Measurements from ENCODE around the gene ZSWIM5.
"Not testable (repeated sequence)": the region's sequence is repeated elsewhere in the genome, so short reads cannot be mapped to it uniquely, and the experiment has no call there.

Gene ZSWIM5

GRCh38 chr1:45079533-45079932 lies 126.9 kb downstream of the ZSWIM5 start:
- DNase-seq = no peak

- DNase-seq = not testable (repeated sequence)
These were observed 129.4 kb downstream of the ZSWIM5 start for GRCh38 chr1:45076959-45077358.

DNA sequence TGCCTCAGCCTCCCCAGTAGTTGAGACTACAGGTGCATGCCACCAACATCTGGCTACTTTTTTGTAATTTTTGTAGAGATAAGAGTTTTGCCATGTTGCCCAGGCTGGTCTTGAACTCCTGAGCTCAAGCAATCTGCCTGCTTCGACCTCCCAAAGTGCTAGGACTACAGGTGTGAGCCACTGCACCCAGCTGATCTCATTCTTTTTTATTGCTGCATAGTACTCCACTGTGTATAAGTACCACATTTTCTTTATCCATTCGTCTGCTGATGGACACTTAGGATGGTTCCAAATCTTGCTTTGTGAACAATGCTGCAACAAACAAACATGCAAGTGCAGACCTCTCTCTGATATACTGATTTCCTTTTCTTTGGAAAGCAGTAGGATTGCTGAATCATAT lies 134.8 kb downstream of the ZSWIM5 start:
- DNase-seq = no peak

DNA sequence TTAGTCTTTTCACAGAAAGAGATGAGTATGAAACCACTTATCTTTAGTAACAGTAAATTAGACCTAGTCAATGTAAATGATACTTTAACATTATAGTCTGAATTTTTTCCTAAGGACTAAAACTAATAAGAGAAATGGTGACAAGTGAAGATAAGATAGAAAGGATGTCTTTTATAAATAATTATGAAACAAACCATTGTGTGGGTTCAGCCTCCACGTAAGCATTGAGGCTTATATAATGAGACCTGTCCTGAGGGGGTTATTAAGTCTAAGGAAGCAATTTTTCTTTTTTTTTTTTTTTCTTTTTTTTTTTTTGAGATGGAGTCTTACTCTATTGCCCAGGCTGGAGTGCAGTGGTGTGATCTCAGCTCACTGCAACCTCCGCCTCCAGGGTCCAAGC lies 138.6 kb downstream of the ZSWIM5 start:
- DNase-seq = no peak

DNA sequence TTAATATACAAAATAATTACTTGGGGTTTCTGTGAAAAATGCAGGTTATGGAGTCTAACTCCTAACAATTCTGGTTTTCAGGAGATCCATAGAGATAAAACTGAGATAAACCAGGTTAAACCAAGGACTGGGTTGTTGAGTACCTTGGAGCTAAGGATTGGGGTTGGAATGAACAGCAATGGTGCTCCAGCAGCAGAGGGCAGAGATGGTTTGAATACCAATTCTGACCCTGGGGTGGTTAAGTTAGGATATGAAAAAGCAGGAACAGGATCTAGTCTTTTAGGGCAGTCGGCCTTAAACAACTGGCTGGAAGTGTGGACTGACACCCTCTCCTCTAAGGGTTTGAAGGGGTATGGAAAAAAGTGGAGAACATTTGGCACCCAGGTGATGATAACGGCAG lies 141.3 kb downstream of the ZSWIM5 start:
- no peak for DNase-seq

- not testable (repeated sequence) for DNase-seq
These were observed 143.9 kb downstream of the ZSWIM5 start for GRCh38 chr1:45062463-45062862.

DNA sequence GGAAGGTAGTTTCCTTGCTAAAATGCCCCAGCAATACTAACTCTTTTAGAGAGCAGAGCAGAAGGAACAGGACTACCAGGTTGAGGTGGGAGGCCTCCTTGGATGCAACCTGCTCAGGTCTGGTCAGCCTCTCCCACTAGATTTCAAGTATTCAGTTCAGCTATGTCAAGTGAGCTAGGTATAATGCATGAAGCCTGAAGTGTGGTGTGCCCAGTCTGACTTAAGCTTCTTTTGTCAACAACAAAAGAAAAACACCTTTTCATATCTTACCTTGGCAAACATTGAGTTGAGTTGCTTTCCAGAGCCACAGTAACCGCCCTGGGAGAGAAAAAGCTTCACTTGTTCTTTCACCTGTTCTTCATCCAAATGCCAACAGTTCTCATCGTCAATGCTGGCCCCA lies 146.6 kb downstream of the ZSWIM5 start:
- DNase-seq = no peak

- DNase-seq = no peak
These were observed 148.9 kb downstream of the ZSWIM5 start for GRCh38 chr1:45057542-45057941.

DNA sequence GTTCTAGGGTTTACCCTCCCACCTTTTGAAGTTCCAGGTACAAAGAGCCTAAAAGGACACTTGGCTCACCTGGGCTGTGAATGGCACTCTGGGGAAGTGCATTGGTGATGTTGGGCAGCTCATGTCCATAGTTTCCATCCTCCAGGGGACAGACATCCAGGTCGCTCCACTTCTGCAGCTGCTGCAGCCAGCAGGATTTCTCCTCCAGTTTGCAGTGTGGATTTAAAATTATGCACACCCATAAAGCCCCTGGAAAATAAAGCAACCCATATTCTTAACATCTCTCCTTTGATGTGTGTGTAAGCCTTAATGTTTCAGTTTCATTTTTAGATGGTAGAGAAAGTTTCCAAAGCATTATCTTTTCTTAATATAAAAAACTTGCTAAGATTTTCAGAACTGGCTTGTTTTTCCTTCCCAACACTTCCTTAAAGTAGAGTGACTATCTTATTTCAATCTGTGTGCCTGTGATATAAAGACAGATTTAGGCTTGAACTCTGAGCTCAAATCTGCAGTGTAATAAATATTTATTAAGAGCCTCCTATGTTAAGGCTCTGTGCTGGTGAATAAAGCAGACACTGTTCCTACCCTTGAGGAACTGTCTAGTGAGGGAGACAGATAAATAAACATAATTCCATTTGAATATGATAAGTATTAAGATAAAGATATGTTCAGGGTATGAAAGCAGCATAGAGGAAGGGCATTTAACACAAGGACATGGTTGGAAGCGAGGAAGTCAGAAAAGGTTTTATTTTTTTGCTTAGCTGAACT lies 155.2 kb downstream of the ZSWIM5 start:
- no peak for DNase-seq

- DNase-seq = no peak
These were observed 159.4 kb downstream of the ZSWIM5 start for GRCh38 chr1:45047032-45047431.

DNA sequence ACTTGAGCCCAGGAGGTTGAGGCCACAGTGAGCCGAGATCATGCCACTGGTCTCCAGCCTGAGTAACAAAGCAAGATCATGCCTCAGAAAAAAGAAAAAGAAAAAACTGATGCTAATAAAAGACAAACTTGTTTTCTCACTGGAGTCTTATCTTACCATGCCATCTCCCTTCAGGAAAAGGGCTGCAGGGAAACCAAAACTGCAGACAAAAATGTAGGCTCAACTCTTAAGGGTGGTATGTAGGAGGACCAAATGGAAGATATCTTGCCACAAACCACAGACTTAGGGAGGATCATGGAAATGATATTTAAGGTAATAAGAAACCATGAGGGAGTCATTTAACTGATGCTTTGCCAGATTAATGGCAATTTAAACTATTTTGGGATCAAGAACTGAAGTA lies 161.5 kb downstream of the ZSWIM5 start:
- no peak for DNase-seq

- DNase-seq = no peak
These were observed 163.3 kb downstream of the ZSWIM5 start for GRCh38 chr1:45043094-45043493.

DNA sequence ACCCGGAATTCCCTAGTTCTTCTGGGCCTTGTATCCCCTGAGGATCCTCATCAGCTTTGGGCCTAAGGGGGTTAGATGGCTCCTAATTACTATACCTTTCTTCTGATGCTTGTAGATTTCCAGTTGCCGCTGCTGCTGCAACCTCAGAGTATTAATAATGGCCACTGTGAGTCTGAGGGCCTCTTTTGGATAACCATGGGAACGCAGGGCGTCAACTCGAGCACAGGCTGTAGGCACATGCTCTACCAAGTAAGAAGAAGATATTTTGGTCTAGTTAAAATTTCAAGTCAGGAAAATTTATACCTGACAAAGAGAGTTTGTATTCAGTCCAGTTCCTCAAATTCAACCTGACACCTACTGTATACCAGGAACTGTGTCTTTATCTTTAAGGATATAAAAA lies 166.1 kb downstream of the ZSWIM5 start:
- no peak for DNase-seq

DNA sequence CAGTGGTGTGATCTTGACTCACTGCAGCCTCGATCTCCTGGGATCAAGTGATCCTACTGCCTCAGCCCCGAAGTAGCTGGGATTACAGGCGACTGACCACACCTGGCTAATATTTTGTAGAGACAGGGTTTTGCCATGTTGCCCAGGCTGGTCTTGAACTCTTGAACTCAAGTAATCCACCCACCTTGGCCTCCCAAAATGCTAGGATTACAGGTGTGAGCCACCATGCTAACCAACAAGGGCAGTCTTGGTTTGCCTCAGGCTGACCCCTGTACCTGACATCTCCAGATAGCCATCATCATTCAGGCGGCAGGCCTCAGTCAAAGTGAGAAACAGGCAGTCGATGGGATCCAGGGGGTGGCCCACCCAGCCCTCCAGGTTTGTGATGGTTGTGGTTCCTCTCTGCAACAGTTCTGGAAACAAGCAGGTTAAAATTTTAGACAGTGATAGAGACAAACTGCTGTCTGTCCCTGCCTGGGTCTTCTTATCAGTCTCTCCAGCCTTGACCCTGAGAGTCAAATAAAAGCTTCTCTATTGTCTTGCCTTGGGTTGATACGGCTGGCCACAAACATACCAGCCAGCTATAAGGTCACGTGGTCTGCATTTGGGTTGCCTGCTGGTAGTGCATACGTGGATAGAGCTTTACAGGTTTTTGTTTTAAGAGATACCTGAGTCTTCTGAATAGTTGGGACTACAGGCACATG lies 167.6 kb downstream of the ZSWIM5 start:
- DNase-seq = no peak

DNA sequence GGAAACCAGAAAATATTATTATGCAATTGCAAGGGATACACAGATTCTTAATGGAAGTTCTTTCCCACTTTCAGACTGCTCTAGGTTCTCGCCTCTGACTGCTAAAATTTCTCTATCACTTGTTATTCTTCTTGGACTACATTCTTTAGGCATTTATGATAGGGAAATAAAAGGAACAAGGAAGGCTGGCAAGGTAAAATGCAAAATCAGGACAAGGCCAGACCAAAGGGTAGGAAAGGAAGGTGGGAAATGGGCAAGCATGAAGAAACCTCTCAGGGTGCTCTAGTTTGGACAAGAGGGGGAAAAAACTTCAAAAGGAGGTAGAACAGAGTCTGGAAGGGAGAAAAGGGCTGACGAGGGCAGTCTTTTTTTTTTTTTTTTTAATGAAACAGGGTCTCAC lies 168.2 kb downstream of the ZSWIM5 start:
- no peak for DNase-seq

- DNase-seq = no peak
These were observed 168.9 kb downstream of the ZSWIM5 start for GRCh38 chr1:45037456-45037855.

GRCh38 chr1:45035631-45036301 lies 170.6 kb downstream of the ZSWIM5 start:
- DNase-seq = no peak

DNA sequence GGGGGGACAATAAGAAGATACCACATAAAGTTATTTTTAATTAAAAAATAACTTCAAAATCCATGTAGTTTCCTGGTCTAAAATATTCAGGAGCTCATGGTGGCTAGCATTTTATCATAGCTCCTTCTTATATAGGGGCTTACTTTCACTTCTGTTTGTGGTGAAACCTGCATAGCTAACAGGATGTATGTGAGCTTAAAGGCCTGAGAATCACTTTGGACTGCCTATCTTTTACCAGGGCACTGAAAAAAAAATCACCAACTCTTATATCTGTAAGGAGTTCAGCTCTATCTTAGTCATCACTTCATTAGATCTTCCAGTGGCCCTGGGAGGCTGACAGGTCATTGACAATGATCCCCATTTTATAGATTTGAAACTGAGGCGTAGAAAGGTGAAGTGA lies 173.0 kb downstream of the ZSWIM5 start:
- no peak for DNase-seq

DNA sequence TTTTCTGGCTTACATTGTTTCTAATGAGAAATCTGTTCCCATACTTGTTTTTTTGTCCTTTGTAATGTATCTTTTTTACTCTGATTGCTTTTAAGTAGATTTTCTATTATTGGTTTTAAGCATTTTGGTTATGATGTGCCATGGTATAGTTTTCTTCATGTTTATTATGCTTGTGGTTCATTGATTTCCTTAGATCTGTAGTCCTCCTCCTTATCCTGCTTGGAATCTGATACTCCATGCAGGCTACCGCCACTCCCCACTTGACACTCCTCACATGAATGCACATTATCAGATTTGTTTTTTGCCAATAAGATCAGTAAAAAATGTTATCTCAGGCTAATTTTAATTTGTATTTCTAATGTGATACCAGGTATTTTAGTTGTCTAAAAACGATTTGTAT lies 173.6 kb downstream of the ZSWIM5 start:
- DNase-seq = no peak

DNA sequence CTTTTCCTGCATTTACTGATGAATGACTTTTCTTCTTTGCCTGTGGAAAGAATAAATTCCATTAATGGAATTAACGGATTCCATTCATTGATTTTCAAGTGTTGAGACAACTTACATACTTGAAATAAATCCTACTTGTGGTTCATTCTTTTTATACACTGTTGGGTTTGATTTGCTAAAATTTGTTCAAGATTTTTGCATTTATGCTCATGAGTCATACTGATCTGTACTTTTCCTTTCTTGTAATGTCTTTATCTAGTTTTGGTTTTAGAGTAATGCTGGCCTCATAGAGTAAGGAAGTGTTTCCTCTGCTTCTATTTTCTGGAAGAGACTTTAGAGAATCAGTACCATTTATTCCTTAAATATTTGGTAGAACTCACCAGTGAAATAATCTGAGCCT lies 180.0 kb downstream of the ZSWIM5 start:
- DNase-seq = no peak

DNA sequence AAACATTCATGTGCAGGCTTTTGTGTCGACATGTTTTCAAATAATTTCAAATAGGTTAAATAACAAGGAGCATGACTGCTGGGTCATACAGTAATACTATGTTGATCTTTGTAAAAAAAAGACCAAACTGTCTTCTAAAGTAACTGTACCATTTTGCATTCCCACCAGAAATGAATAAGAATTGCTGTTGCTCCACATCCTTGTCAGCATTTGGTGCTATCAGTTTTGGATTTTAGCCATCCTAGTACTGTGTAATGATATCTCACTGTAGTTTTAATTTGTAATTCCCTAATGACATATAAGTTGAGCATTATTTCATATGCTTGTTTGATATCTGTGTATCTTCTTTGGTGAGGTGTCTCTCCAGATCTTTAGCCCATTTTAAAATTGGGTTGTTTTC lies 182.7 kb downstream of the ZSWIM5 start:
- no peak for DNase-seq

DNA sequence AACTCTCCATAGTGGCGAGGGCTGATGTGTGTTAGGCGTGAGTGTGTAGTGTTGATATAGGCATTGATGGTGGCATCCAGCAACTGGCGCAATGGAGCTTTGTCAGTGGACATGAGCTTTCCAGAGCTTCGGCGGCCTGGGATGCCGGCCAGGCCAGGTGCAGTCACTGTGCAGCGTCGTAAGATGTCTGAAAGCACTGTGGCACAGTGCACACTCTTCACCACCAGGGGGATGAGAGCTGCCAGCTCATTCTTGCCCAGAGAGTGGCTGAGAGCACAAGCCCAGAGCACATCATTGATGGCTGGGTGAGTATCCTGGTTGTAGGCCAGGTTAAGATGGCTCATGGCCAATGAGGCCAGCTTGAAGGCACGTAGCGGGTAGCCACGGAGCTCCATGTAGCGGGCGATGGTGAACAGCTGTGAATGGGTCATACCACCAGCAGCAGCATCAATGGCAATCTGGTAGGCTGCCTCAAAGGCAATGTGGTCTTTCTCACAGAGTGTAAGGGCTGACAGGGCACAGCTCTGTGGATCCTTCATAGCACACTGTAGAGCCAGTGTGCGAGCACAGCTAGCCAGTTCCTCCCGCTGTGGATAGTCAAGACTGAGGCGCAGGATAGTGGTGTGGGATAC lies 187.7 kb downstream of the ZSWIM5 start:
- peak; percentile 58 for DNase-seq

DNA sequence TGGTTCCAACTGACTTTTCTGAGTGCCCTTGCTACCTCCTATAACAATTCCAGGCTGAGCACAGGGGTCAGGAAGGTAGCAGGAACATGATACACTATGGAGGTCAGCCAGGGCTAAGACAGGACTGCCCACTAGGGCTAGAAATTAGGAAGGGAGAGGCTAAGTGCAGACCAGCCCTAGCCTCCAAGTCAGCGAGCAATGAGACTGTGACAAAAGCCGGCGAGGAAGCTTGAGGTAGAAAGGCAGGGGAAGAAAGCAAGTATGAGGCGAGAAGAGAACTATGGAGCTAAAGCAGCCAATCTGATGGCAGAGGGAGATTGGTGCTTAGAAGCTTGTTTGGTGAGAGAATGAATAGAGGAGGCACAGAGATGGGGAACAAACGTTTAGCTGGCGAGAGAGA lies 189.6 kb downstream of the ZSWIM5 start:
- DNase-seq = no peak

All from NCI-H510A (cell line).